NB4 (cell line): ENCODE results near the gene SLC12A5.

Experiments
- TF ChIP-seq, protein P1 (sequence below): IDR thresholded peaks from one replicate; pipeline ENCODE4 v1.5.1; 2012; ENCODE audit warnings: low read depth, low read length
- TF ChIP-seq, protein P2 (sequence below): IDR thresholded peaks from 2 replicates; pipeline ENCODE4 v1.6.1; 2011; ENCODE audit warnings: low read depth, low read length

DNA sequence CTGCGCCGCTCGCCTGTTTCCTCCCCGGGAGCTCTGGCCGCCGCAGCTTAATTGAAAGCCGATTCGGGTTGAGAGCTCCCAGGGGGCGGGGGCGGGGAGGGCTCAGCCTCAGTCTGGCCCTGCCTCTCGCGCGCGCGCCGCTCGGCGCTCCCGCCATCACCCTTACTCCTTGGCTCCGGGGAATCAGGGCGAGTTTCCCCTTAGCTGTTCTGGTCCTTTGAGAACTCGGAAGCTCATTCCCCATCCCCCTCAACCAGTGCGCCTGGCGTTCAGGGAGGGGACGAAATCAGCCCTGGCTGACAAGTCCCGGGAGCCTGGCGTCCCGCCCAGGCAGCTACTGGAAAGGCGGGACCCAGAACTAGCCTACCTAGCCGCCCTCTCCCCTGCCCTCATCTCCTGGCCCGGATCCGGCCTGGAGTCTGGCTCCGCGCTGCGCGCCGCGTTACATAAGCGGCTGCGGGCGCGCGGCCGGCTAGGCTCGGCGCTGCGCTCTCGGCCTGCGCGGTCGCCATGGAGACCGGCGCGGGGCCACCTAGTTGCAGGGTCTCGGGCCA, 2.8 kb downstream of the SLC12A5 start:
- TF ChIP-seq, protein P1, sequence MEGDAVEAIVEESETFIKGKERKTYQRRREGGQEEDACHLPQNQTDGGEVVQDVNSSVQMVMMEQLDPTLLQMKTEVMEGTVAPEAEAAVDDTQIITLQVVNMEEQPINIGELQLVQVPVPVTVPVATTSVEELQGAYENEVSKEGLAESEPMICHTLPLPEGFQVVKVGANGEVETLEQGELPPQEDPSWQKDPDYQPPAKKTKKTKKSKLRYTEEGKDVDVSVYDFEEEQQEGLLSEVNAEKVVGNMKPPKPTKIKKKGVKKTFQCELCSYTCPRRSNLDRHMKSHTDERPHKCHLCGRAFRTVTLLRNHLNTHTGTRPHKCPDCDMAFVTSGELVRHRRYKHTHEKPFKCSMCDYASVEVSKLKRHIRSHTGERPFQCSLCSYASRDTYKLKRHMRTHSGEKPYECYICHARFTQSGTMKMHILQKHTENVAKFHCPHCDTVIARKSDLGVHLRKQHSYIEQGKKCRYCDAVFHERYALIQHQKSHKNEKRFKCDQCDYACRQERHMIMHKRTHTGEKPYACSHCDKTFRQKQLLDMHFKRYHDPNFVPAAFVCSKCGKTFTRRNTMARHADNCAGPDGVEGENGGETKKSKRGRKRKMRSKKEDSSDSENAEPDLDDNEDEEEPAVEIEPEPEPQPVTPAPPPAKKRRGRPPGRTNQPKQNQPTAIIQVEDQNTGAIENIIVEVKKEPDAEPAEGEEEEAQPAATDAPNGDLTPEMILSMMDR = no peak
- TF ChIP-seq, protein P2, sequence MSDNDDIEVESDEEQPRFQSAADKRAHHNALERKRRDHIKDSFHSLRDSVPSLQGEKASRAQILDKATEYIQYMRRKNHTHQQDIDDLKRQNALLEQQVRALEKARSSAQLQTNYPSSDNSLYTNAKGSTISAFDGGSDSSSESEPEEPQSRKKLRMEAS = no peak
